HuH-7 (cell line): Measurements from ENCODE around the gene PROSER2.
"Not testable (repeated sequence)": the region's sequence is repeated elsewhere in the genome, so short reads cannot be mapped to it uniquely, and the experiment has no call there.

Experiments
- DNase-seq: peaks from one replicate; pipeline ENCODE4 v3.0.0; 2011; ENCODE audit warnings: low spot score

PROSER2 gene

DNA sequence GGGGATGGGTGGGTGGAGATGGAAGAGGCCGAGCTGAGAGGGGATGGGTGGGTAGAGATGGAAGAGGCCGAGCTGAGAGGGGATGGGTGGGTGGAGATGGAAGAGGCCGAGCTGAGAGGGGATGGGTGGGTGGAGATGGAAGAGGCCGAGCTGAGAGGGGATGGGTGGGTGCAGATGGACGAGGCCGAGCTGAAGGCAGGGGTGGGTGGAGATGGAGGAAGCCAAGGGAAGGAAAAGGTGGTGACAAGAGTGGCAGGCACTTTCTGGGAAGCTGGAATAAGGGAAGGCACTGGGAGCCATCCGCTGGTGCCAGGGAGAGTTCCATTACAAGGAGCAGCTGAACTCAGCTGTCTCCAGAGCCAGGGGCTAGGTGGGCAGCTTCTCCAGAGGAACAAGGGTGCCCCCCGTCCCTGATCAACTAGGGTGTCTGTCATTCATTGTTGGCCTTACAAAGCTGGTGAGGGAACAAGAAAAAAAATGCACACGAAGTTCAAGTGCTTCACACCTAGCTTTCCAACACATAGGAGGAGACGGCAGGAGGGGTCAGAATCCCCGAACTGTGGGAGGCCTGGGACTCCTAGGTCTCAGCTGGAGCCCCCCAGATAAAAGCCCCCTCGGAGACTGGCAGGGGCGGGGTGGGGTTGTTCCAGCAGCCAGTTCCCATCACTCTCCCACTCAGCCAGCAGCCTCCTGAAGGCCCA, 62.4 kb downstream of the PROSER2 start:
- DNase-seq, result no peak

DNA sequence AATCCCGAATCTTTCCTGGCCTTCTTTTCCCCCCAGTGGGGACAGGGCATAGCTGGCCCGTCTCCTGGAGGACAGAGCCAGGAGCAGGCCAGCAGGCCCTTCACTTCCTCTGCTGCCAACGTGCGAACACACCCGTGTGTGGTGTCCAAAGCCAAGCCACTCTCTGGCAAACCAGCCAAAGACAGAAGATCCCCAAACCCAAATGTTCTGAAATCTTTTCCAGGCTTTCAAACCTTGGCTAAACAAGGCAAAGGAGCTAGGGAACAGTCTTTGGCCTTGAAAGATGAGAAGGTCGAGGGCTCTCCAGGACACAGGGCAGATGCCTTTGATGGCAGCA, 63.0 kb downstream of the PROSER2 start:
- no peak for DNase-seq

DNA sequence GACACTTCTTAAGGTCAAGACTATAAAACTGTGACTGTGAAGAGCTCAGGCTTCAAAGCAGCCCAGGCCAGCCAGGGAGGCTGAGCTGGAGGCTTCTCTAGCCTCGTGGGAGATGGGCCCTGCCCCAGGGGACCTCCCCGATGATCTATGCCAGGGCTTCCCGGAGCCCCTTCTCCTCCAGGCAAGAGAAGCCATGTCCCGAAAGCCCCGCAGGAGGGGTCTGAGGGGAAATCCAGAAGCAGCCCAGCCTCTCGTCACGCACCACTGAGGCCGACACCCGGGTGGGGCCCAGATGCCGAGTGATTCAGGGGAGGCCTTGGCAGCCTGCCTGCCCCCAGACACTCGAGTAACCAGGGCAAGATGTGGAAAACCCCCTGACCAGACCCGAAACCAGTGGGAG, 63.7 kb downstream of the PROSER2 start:
- no peak for DNase-seq

- DNase-seq, result no peak
Observed at GRCh38 chr10:11887381-11888227, 64.4 kb downstream of the PROSER2 start.

GRCh38 chr10:11889263-11889662, 66.1 kb downstream of the PROSER2 start:
- DNase-seq, result not testable (repeated sequence)

DNA sequence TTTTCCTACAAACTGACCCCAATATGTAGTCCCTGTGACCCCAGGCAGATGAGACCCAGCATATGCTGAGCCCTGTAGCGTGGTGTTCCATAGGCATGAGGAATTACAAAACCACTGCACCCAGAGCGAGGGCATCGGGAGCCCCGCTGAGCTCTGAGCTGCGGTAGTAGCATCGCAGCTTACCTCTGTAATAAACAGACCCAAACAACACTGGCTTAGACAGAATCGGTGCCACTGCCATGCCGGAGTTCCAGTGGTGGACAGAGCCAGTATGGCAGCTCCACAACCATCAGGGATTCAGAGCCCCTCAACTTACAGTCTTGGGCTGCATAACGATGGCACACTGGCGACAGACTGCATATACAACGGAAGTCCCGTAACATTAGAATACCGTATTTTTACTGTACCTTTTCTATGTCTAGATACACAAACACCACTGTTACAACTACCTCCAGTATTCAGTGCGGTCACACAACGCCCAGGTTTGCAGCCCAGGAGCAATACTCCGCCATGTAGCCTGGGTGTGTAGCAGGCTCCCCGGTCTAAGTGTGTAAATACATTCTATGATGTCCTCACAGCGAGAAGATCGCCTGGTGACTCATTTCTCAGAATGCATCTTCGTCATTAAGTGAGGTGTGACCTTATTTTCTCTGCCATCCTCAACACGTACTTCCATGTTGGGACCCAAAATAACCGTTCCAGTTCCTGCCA, 68.8 kb downstream of the PROSER2 start:
- DNase-seq, result no peak

DNA sequence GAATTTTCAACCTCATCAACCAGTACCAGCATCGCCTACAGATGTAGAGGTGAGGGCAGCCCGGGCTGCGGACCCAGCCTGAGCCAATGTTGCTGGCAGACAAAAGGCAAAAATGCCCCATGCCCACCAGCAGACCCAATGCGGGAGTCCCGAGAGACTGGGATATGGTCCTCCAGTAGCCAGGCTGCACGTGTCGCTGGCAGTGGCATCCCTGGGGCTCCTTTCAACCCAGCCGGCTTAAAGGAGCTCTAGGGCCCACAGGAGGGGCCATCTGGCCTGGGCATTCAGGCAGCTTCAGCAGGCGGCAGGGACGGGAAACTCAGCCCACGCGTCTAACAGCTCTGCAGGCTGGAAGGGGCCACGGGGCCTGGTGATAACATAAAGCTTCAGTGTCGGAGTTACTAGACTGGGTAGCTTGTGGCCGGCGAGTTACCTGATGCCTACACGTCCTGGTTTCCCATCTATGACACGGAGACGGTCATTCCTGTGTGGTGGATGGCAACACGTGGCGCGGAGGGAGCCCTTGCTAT, 70.7 kb downstream of the PROSER2 start:
- DNase-seq, result no peak

DNA sequence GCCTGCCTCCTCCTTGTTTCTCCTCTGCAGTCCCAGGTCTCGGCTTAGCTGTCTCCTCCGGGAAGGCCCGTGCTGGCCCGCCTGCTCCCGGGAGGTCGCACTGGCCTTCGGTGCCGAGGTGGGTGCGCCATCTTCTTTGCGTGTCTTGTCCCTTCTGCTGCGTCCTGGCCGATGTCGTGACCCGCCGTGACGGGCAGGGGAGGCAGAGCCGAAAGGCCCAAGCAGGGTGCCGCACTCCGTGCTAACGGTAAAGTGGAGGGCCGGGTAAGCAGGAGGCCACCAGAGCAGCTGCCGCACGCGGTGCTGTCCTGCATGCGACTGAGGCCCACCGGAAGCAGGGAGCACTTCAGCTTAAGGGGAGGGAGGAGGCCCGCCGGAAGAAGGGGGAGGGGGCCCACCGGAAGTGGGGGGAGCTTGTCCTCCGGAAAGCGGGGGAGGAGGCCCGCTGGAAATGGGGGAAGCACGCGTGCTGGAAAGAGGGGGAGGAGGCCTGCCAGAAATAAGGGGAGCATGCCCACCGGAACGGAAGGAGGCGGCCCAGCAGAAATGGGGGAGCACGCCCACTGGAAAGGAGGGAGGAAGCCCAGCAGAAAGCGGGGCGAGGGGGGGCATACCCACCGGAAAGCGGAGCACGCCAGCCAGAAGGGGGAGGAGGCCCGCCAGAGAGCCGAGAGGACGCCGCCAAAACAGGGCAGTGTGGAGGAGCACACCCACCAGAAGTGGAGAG, 71.4 kb downstream of the PROSER2 start:
- no peak for DNase-seq

DNA sequence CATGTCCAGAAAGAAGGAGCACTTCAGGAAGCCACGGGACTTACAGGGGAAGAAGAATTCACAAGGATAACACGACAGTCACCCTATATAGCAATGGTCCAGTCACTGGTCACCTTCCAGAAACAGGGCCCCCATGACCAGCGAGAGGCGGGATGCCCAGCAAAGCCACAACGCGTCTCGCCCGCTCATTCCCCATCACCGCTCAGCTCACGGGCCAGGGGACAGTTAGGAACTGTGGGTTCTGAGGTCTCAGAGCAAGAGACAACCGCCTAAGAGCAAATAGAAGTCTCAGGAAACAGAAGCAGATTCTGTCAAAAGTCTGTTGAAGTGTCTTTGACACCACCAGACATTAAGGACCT, 71.9 kb downstream of the PROSER2 start:
- DNase-seq, result no peak

- DNase-seq, result no peak
Observed at GRCh38 chr10:11895598-11895997, 72.4 kb downstream of the PROSER2 start.

DNA sequence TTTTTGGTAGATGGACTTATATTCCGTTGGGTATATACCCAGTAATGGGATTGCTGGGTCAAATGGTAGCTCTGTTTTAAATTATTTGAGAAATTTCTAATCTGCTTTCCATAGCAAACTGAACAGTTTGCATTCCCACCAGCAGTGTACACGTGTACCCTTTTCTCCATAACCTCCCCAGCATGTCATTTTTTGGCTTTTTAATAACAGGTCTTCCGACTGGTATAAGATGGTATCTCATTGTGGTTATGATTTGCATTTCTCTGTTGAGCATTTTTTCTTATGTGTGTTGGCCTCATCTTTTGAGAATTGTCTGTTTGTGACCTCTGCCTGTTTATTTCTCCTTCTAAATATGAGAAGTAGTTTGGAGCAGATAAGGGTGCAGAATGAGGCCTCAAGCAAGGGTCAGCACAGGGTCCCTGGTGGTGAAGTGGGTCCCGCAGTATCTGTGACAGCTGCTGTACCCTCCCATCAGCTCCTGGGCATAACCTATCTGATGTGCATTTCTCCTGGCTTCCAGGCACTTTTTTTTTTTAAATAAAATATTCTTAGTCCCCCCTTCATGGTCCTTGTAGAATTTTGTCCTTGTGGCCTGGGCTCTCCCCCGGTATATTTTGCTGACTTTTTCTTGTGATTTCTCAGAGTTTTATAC, 73.5 kb downstream of the PROSER2 start:
- DNase-seq, result no peak

DNA sequence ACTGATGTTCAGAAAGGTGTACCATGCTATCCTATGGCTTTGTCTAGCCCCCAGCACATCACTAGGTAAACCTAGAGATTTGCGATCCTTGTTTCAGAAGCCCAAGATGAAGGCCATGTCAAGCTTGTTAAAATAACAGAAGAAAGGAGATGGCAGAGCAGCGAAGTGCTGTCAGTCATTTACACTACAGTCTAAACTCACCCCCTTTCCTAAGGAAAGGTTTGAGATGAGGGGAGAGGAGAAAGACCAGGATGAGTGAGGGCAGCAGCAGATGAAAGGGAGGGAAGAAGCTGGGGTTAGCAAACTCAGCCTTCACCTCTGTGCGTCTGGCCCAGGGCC, 74.8 kb downstream of the PROSER2 start:
- no peak for DNase-seq

DNA sequence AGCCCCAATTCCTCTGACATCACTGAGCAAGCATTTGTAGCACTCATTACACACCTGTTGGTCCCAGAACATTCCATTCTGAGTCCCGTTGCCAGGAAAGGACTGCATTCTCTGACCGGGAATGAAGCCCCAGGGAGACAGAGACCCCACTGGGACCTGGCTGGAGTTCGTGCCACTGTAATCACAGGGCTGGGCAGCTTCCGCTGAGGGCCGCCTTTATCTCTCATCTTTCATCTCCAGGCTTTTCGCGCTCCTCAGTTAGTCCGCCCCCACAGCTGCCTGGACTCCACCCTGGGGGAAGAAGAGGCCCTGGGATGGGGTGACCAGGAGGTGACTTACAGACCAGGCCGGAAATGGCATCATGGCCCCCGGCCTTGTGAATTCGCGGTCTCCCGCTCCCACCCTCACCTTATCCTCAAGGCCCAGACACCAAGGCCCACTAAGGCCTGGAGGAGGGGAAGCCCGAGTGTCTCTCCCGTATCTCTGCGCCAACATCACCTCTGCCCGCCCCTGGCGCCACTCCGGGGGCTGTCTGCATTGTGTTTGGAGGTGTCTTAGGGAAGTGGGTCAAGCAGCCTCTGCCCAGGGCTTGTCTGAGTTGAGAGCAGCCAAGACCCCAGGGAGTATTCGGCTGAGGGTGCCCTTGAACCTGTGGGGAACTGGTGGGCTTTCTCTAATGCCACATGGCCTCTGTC, 75.4 kb downstream of the PROSER2 start:
- DNase-seq, result peak; percentile 69

GRCh38 chr10:11899067-11899876, 76.1 kb downstream of the PROSER2 start:
- DNase-seq, result no peak

DNA sequence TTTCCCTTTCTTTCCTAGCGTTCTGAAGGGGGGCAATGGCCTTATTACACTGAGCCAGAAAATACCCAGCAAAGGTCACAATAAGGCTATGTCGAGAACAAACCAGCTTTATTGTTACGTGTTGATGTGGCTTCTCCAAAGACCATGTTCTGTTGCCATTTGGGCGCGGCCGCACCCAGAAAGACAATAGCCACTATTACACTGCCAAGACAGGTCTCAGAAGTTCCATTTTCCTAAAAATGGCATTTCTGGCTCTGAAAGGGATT, 77.8 kb downstream of the PROSER2 start:
- DNase-seq, result no peak

- no peak for DNase-seq
Observed at GRCh38 chr10:11901454-11901832, 78.3 kb downstream of the PROSER2 start.

- DNase-seq, result no peak
Observed at GRCh38 chr10:11901833-11902475, 78.8 kb downstream of the PROSER2 start.

- no peak for DNase-seq
Observed at GRCh38 chr10:11902646-11903045, 79.5 kb downstream of the PROSER2 start.

GRCh38 chr10:11906714-11907113, 83.6 kb downstream of the PROSER2 start:
- DNase-seq, result no peak

GRCh38 chr10:11907914-11908313, 84.8 kb downstream of the PROSER2 start:
- no peak for DNase-seq
